WTC11 (cell line): ENCODE measurements around the gene ALDH16A1.

Source experiments
- ETV6 ChIP-seq: sonication (generic); formaldehyde crosslinking; IDR thresholded peaks from 2 replicates; pipeline ENCODE4 v1.8.1; 2022; ENCODE audit warnings: mild to moderate bottlenecking, missing genetic modification reagents
- GTF2I ChIP-seq: fragments of 250-450 bp; sonication (Bioruptor Pico); conservative IDR thresholded peaks from 2 replicates; pipeline ENCODE4 v1.4.0; 2021; ENCODE audit warnings: mild to moderate bottlenecking
- JUN ChIP-seq: sonication (generic); formaldehyde crosslinking; IDR thresholded peaks from 2 replicates; pipeline ENCODE4 v1.8.0; 2023; ENCODE audit warnings: mild to moderate bottlenecking, missing genetic modification reagents
- KAT7 ChIP-seq: sonication (generic); formaldehyde crosslinking; IDR thresholded peaks from 2 replicates; pipeline ENCODE4 v1.8.1; 2023; ENCODE audit warnings: missing genetic modification reagents, mild to moderate bottlenecking, borderline replicate concordance
- TF ChIP-seq, protein P1 (sequence below): sonication (generic); formaldehyde crosslinking; IDR thresholded peaks from 2 replicates; pipeline ENCODE4 v1.8.0; 2022; ENCODE audit warnings: mild to moderate bottlenecking, missing genetic modification reagents

DNA sequence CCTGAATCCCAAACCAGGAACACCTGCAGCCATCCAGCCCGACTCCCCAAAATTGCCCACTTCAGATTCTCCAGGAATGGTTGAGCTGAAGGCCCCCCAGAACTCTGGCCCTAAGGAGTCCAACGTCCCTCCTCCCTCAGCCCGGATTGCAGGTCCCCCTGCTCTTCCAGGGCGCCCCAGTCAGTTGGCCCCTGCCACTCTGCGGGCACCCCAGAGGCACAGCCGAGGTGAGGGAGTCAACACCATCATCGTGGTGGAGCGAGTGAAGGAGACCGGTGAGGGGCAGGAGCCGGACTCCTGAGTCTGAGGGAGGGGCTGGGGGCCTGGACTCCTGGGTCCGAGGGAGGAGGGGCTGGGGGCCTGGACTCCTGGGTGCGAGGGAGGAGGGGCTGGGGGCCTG is 25.7 kb upstream of the ALDH16A1 start:
- TF ChIP-seq GTF2I (no peak), JUN (CRISPR knock-in tag) (no peak), KAT7 (CRISPR knock-in tag) (no peak), ETV6 (CRISPR knock-in tag) (no peak)
- TF ChIP-seq, protein P1, sequence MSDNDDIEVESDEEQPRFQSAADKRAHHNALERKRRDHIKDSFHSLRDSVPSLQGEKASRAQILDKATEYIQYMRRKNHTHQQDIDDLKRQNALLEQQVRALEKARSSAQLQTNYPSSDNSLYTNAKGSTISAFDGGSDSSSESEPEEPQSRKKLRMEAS, result no peak
